HepG2 (cell line): Measurements from ENCODE around the gene MEF2B. TPM values are rescaled to one million over a fixed set of nuclear protein-coding genes. Genes with fewer than 3 reads are reported as not detected.

Experiments
- ARHGAP35 ChIP-seq: sonication (generic); formaldehyde crosslinking; IDR thresholded peaks from 2 replicates; pipeline ENCODE4 v1.9.0; 2022; ENCODE audit warnings: mild to moderate bottlenecking, inconsistent platforms, moderate library complexity, missing genetic modification reagents, borderline replicate concordance
- CAMTA2 ChIP-seq: sonication (generic); formaldehyde crosslinking; IDR thresholded peaks from 2 replicates; pipeline ENCODE4 v1.4.0; 2020; ENCODE audit warnings: mild to moderate bottlenecking, missing genetic modification reagents, borderline replicate concordance
- JUN ChIP-seq: sonication (generic); formaldehyde crosslinking; IDR thresholded peaks from 2 replicates; pipeline ENCODE4 v1.4.0; 2020; ENCODE audit warnings: mild to moderate bottlenecking, missing genetic modification reagents
- JUNB ChIP-seq: sonication (generic); formaldehyde crosslinking; IDR thresholded peaks from 2 replicates; pipeline ENCODE4 v1.8.0; 2022; ENCODE audit warnings: missing genetic modification reagents, mild to moderate bottlenecking, borderline replicate concordance
- NBN ChIP-seq: fragments of 450-650 bp; conservative IDR thresholded peaks from 2 replicates; pipeline ENCODE4 v1.6.1; 2017
- PAWR ChIP-seq: sonication (generic); formaldehyde crosslinking; IDR thresholded peaks from 2 replicates; pipeline ENCODE4 v1.4.0; 2020; ENCODE audit warnings: missing genetic modification reagents, mild to moderate bottlenecking, borderline replicate concordance
- PITX1 ChIP-seq: sonication (generic); formaldehyde crosslinking; IDR thresholded peaks from 2 replicates; pipeline ENCODE4 v1.5.1; 2020; ENCODE audit warnings: mild to moderate bottlenecking, missing genetic modification reagents
- SRSF1 ChIP-seq: fragments of 200-400 bp; formaldehyde crosslinking; optimal IDR thresholded peaks from 2 replicates; pipeline ENCODE3; 2017; ENCODE audit warnings: mild to moderate bottlenecking, low read depth, low read length, moderate library complexity
- TOE1 ChIP-seq: sonication (generic); formaldehyde crosslinking; IDR thresholded peaks from 2 replicates; pipeline ENCODE4 v1.4.0; 2020; ENCODE audit warnings: mild to moderate bottlenecking, missing genetic modification reagents
- YEATS4 ChIP-seq: sonication (generic); formaldehyde crosslinking; IDR thresholded peaks from 2 replicates; pipeline ENCODE4 v1.4.0; 2020; ENCODE audit warnings: missing genetic modification reagents, borderline replicate concordance
- ZKSCAN1 ChIP-seq: fragments of 150-350 bp; IDR thresholded peaks from 2 replicates; pipeline ENCODE4 v1.6.1; 2014; ENCODE audit warnings: low read length
- ZNF317 ChIP-seq: sonication (generic); formaldehyde crosslinking; IDR thresholded peaks from 2 replicates; pipeline ENCODE4 v1.5.0; 2020; ENCODE audit warnings: mild to moderate bottlenecking, missing genetic modification reagents
- ZNF577 ChIP-seq: sonication (generic); formaldehyde crosslinking; IDR thresholded peaks from 2 replicates; pipeline ENCODE4 v1.4.0; 2020; ENCODE audit warnings: mild to moderate bottlenecking, low read depth, missing genetic modification reagents, borderline replicate concordance
- ZNF670 ChIP-seq: sonication (generic); formaldehyde crosslinking; IDR thresholded peaks from 2 replicates; pipeline ENCODE4 v1.8.0; 2022; ENCODE audit warnings: mild to moderate bottlenecking, missing genetic modification reagents, borderline replicate concordance
- ZSCAN25 ChIP-seq: sonication (generic); formaldehyde crosslinking; IDR thresholded peaks from 2 replicates; pipeline ENCODE4 v1.8.0; 2022; ENCODE audit warnings: mild to moderate bottlenecking, missing genetic modification reagents
- polyA plus RNA-seq, 8 experiments: library from polyadenylated mRNA; depleted of rRNA in 3 of 8; stranded (reverse) in 7 of 8; unstranded in 1 of 8; fragments of >200 nt; fragmentation: Illumina TruSeq in 4 of 8; extraction: Trizol in 4 of 8; gene quantifications; 2 replicates each; pipeline versions ENCODE4 v1.2.1 to v1.2.3, GENCODE V29; 2011 to 2016; ENCODE audit warnings: low read depth in 4 of 8, missing spikeins in 1 of 8, mixed read lengths in 1 of 8; ENCODE audit not compliant: insufficient read depth in 1 of 8
- total RNA-seq, 5 experiments: library from RNA; depleted of rRNA; stranded (reverse); fragments of >200 nt; fragmentation: Illumina TruSeq; extraction: Trizol; gene quantifications; 2 replicates each; pipeline ENCODE4 v1.2.3, GENCODE V29; 2016; ENCODE audit warnings: low read depth in 1 of 5
- TF ChIP-seq, protein P1 (sequence below): sonication (generic); formaldehyde crosslinking; IDR thresholded peaks from 2 replicates; pipeline ENCODE4 v1.4.0; 2020; ENCODE audit warnings: missing genetic modification reagents, borderline replicate concordance
- TF ChIP-seq, protein P2 (sequence below): fragments of 450-650 bp; IDR thresholded peaks from 2 replicates; pipeline ENCODE4 v1.6.1; 2017
- TF ChIP-seq, protein P3 (sequence below): IDR thresholded peaks from 2 replicates; pipeline ENCODE4 v1.6.1; 2016; ENCODE audit warnings: low read depth, missing genetic modification reagents, missing compliant biosample characterization

The MEF2B gene
- total and polyA plus RNA-seq, 2 of the 13 experiments (the other 11 are each of a cell fraction or from before 2014, with no cell fraction given), result 1.2 to 1.7 TPM

DNA sequence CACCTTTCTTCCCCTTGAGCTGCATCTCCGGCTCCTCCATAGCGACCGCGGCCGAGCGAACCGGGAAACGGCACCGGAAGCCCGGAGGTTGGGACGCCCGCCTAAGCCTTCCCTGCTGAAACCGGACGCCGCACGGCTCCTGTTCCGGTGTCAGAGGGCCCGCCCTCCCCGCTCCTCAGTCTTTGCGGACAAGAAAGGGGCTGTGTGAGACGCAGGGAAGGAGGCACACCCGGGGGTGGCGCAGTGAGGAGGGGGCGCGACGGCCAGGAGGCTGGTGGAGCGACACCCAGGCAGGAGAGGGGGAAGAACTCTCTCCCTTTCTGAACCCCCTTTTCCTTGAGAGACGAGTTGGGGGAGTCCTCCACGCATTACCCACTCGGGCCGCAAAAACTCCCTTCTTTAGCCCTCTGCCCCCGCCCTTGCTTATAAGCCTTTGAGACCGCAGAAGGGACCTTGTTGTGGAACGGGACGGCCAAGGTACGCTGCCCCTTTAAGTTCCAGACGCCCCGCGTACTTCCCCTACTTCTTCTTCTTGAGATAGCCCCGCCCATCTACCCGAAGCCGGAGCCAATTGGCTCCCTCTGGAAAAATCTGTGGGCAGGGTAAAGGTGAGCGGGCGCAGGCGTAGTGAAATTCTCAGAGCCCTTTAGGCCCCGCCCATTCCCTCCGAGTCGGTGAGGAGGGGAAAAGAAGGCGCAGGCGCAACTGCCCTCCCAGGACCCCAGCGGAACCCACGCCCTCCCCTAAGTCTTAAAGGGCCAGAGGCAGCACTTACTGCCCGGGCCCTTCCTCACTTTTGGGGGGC is 22.2 kb upstream of the MEF2B start, which contains the start of the genes BORCS8 and RFXANK (continued):
- TF ChIP-seq, protein P1, sequence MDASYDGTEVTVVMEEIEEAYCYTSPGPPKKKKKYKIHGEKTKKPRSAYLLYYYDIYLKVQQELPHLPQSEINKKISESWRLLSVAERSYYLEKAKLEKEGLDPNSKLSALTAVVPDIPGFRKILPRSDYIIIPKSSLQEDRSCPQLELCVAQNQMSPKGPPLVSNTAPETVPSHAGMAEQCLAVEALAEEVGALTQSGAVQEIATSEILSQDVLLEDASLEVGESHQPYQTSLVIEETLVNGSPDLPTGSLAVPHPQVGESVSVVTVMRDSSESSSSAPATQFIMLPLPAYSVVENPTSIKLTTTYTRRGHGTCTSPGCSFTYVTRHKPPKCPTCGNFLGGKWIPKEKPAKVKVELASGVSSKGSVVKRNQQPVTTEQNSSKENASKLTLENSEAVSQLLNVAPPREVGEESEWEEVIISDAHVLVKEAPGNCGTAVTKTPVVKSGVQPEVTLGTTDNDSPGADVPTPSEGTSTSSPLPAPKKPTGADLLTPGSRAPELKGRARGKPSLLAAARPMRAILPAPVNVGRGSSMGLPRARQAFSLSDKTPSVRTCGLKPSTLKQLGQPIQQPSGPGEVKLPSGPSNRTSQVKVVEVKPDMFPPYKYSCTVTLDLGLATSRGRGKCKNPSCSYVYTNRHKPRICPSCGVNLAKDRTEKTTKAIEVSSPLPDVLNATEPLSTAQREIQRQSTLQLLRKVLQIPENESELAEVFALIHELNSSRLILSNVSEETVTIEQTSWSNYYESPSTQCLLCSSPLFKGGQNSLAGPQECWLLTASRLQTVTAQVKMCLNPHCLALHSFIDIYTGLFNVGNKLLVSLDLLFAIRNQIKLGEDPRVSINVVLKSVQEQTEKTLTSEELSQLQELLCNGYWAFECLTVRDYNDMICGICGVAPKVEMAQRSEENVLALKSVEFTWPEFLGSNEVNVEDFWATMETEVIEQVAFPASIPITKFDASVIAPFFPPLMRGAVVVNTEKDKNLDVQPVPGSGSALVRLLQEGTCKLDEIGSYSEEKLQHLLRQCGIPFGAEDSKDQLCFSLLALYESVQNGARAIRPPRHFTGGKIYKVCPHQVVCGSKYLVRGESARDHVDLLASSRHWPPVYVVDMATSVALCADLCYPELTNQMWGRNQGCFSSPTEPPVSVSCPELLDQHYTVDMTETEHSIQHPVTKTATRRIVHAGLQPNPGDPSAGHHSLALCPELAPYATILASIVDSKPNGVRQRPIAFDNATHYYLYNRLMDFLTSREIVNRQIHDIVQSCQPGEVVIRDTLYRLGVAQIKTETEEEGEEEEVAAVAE, result peak; percentile 72; the same call in 1 of the 2 replicates
- TF ChIP-seq NBN (no peak), ZNF577 (CRISPR knock-in tag) (no peak), YEATS4 (CRISPR knock-in tag) (peak; percentile 84; the same call in 1 of the 2 replicates), ZNF670 (peak; percentile 78; the same call in 1 of the 2 replicates), JUN (peak; percentile 76; the same call in 1 of the 2 replicates), ZKSCAN1 (0 out of 2 replicates have a peak, but pooled peaks have one; percentile 13), PITX1 (CRISPR knock-in tag) (no peak; the same call in 1 of the 2 replicates), PAWR (CRISPR knock-in tag) (no peak), ZNF317 (CRISPR knock-in tag) (no peak), ZSCAN25 (peak; percentile 66; the same call in 1 of the 2 replicates), ARHGAP35 (CRISPR knock-in tag) (peak; percentile 82; the same call in 1 of the 2 replicates), CAMTA2 (peak; percentile 50; the same call in 1 of the 2 replicates), TOE1 (CRISPR knock-in tag) (peak; percentile 45; the same call in 1 of the 2 replicates), JUNB (no peak), SRSF1 (peak; percentile 88)
- TF ChIP-seq, protein P2, sequence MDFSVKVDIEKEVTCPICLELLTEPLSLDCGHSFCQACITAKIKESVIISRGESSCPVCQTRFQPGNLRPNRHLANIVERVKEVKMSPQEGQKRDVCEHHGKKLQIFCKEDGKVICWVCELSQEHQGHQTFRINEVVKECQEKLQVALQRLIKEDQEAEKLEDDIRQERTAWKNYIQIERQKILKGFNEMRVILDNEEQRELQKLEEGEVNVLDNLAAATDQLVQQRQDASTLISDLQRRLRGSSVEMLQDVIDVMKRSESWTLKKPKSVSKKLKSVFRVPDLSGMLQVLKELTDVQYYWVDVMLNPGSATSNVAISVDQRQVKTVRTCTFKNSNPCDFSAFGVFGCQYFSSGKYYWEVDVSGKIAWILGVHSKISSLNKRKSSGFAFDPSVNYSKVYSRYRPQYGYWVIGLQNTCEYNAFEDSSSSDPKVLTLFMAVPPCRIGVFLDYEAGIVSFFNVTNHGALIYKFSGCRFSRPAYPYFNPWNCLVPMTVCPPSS, result no peak
- TF ChIP-seq, protein P3, sequence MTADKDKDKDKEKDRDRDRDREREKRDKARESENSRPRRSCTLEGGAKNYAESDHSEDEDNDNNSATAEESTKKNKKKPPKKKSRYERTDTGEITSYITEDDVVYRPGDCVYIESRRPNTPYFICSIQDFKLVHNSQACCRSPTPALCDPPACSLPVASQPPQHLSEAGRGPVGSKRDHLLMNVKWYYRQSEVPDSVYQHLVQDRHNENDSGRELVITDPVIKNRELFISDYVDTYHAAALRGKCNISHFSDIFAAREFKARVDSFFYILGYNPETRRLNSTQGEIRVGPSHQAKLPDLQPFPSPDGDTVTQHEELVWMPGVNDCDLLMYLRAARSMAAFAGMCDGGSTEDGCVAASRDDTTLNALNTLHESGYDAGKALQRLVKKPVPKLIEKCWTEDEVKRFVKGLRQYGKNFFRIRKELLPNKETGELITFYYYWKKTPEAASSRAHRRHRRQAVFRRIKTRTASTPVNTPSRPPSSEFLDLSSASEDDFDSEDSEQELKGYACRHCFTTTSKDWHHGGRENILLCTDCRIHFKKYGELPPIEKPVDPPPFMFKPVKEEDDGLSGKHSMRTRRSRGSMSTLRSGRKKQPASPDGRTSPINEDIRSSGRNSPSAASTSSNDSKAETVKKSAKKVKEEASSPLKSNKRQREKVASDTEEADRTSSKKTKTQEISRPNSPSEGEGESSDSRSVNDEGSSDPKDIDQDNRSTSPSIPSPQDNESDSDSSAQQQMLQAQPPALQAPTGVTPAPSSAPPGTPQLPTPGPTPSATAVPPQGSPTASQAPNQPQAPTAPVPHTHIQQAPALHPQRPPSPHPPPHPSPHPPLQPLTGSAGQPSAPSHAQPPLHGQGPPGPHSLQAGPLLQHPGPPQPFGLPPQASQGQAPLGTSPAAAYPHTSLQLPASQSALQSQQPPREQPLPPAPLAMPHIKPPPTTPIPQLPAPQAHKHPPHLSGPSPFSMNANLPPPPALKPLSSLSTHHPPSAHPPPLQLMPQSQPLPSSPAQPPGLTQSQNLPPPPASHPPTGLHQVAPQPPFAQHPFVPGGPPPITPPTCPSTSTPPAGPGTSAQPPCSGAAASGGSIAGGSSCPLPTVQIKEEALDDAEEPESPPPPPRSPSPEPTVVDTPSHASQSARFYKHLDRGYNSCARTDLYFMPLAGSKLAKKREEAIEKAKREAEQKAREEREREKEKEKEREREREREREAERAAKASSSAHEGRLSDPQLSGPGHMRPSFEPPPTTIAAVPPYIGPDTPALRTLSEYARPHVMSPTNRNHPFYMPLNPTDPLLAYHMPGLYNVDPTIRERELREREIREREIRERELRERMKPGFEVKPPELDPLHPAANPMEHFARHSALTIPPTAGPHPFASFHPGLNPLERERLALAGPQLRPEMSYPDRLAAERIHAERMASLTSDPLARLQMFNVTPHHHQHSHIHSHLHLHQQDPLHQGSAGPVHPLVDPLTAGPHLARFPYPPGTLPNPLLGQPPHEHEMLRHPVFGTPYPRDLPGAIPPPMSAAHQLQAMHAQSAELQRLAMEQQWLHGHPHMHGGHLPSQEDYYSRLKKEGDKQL (CRISPR knock-in tag), result no peak
